Dermis microvascular lymphatic vessel endothelial cell (primary cell): ENCODE data around the gene GSN. TPM values are rescaled to one million over a fixed set of nuclear protein-coding genes. Genes with fewer than 3 reads are reported as not detected.

Experiments
- DNase-seq, 2 donors: peaks; one replicate each; pipeline versions ENCODE4 v3.0.0 to v3.0.0-alpha.2; 2010; ENCODE audit warnings: low read depth in 2 of 2
- total RNA-seq: library from RNA; depleted of rRNA; stranded (reverse); fragments of >200 nt; gene quantifications from 2 replicates; pipeline ENCODE4 v1.2.1, GENCODE V29; 2014

GSN gene
- total RNA-seq, 1 donor from 2014 or later: 248 TPM

GRCh38 chr9:121302341-121302740 lies 34.4 kb downstream of the GSN start:
- no peak for DNase-seq

DNA sequence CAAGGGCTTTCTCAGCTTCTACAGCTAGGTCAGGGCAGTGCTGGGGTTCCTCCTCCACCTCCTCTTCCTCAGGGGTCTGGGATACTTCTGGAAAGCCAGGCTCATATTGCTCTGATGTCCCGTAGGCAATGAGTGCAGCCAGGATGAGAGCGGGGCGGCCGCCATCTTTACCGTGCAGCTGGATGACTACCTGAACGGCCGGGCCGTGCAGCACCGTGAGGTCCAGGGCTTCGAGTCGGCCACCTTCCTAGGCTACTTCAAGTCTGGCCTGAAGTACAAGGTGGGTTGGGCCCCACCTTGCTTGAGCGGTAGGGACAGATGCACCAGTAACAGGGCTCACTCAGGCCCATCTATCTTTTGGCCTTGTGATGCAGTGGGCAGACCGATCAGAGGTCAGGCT lies 34.8 kb downstream of the GSN start:
- no peak for DNase-seq

DNA sequence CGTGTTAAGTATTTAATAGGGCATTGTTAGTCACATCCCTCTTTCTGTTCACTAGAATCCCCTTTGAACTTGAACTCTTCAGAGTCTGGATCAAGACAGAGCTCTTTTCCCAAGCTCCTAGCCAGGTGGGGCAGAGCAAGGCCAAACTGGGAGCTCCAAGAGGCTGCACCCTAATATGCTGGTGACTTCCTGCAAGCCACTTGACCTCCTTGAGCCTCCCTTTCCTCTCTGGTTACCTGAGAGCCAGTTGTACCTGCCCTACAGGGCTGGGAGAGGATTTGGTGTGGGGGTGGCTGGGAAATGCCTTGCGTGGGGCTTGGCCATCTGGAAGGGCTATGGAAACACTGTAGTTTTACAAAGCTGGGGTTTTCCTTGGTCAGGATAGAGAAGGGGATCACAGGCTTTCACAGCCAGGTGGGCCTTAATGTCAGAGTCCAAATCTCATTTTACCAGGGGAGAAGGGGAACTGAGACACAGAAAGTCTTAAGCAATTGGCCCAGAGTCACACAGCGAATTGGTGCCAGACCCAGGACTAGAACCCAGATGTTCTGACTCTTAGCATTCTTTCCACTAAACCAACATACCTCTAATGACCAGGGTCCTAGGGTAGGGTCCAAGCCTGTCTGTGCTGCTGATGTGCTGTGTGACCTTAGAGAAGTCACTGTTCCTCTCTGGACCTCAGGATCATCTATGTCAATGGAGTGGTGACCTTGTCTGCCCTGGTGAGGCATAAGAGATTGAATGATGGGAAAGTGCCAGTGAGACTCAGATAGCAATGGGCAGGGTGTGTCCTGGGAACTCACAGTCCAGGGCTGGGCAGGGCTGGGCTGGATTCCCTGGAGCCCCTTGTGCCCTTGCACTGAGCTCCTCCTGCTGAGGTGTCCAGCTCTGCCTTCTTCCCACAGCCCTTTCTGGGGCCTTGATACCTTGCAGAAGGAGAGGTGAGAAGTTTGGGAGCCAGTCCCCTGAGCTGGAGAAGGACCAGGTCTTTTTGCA lies 35.8 kb downstream of the GSN start:
- DNase-seq: no peak

GRCh38 chr9:121304707-121305106 lies 36.7 kb downstream of the GSN start:
- DNase-seq: no peak

GRCh38 chr9:121305269-121305994 lies 37.5 kb downstream of the GSN start:
- DNase-seq: no peak

- DNase-seq: no peak
These were observed 40.0 kb downstream of the GSN start for GRCh38 chr9:121307976-121308375.

GRCh38 chr9:121308765-121309164 lies 40.8 kb downstream of the GSN start:
- no peak for DNase-seq

- no peak for DNase-seq
These were observed 41.2 kb downstream of the GSN start for GRCh38 chr9:121309171-121309570.

DNA sequence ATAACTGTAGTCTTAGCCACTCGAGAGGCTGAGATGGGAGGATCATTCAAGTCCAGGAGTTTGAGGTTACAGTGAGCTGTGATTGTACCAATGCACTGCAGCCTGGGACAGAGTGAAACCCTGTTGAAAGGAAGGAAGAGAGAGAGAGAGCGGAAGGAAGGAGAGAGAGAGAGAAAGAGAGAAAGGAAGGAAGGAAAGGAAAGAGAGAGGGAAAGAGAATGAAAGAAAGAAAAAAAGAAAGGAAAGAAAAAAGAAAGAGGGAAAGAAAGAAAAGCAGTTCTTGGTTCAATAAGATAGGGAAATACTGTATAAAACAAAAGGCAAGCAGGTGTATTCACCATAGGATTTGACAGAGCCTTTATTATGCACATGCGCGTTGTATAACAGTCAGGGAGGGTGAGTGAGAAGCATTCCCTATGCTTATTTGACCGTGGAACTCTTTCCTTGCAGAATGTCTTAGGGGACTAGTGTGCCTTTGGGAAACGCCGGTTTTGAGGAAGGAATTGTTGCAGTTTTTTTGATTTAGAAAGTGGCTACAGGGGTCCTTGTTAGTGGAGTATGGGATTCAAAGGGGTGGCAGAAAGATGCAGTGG lies 42.0 kb downstream of the GSN start:
- DNase-seq: no peak

GRCh38 chr9:121310571-121310970 lies 42.6 kb downstream of the GSN start:
- DNase-seq: no peak

DNA sequence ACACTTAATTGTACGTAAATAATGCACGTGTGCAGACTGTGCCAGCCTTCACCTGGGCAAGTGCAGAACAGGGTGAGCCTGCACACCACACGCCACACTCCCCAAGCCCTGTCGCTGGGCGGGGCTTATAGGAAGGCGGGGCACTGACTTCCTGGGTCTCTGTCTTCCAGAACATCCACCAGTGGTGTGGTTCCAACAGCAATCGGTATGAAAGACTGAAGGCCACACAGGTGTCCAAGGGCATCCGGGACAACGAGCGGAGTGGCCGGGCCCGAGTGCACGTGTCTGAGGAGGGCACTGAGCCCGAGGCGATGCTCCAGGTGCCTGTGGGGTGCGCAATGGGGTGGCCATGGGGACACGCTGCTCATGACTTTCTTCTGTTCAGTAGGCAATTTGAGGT lies 44.2 kb downstream of the GSN start:
- DNase-seq: no peak

- no peak for DNase-seq
These were observed 45.6 kb downstream of the GSN start for GRCh38 chr9:121313458-121314152.

DNA sequence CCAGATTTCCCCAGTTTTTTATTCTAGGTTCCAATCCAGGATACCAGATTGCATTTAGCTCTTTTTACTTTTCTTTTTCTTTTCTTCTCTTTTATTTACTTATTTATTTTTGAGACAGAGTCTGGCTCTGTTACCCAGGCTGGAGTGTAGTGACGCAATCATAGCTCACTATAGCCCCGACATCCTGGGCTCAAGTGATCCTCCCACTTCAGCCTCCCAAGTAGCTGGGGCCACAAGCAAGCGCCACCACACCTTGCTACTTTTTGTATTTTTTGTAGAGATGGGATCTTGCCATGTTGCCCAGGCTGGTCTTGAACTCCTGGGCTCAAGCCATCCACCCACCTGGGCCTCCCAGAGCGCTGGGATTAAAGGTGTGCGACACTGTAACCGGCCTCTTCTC lies 48.4 kb downstream of the GSN start:
- no peak for DNase-seq

- no peak for DNase-seq
These were observed 49.0 kb downstream of the GSN start for GRCh38 chr9:121316852-121317373.

GRCh38 chr9:121317737-121318630 lies 50.0 kb downstream of the GSN start:
- DNase-seq: no peak

DNA sequence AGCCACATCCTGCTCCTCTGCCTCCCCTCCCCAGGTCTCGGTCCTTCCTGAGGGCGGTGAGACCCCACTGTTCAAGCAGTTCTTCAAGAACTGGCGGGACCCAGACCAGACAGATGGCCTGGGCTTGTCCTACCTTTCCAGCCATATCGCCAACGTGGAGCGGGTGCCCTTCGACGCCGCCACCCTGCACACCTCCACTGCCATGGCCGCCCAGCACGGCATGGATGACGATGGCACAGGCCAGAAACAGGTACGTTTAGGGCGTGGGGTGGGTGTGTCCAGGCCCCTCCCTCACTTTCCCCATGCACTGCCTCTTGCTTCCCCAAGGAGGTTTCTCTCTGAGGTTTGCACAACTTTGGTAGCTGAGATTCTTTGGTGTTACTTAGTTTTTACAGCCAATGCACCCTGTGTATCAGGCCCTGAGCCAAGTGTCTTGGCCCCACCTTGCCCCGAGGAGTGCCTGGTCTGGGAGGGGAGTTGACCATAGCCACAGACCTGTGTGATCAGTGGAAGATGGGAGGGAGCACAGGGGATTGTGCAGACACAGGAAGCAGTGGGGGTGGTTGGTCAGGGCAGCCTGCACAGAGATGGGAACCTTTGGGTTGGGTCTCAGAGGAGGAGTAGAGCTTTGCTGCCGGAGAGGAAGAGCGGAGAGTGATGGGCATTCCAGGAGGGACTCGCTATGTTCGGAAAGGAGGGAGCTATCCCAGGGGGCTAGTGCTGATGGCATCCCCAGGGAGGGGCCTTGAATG lies 50.8 kb downstream of the GSN start:
- no peak for DNase-seq

- no peak for DNase-seq
These were observed 51.4 kb downstream of the GSN start for GRCh38 chr9:121319383-121319780.

DNA sequence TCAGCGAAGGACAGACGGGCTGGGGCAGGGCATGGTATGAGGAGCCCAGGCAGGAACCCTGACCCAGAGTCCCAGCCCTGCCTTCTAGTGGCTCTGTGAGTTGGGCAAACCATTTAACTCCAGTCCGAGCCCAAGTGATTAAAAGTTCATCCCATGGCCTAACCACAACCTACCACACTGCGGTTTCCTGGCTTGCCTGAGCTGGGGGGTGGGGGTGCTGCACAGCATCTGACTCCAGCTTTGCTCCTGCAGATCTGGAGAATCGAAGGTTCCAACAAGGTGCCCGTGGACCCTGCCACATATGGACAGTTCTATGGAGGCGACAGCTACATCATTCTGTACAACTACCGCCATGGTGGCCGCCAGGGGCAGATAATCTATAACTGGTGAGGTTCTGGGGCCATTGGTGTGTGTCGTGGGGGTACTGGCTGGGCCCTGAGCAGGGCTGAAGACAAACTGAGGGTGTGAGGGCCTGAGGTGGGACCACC lies 53.1 kb downstream of the GSN start:
- DNase-seq: no peak

DNA sequence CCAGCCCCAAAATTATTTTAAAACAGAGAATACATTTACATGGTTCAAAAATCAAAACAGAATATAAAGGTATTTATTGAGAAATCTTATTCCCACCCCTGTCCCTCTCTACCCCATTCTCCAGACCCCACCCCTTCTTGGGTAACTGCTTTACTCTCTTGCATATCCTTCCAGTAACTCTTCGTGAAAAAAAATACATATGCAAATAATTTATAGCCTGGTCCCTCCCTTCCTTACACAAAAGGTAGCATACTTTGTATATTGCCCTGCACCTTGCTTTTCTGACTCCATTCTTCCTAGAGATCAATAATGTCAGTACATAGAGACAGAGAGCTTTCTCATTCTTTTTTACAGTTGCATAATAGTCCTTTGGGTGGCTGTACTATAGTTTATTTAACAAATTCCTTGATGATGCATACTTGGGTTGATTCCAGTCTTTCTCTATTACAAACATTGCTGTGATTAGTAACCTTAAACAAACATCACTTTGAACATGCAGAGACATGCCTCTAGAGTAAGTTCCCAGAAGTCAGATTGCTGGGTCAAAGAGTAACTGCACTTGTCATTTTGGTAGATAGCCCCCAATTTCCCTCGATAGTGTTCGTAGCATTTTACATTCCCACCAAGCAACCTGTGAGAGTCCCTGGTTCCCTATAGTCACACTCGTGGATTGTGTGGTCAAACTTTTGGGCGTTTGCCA lies 54.2 kb downstream of the GSN start:
- DNase-seq: peak; percentile 72 to 92
